Measurements from ENCODE around the gene LRRIQ1.

DNA sequence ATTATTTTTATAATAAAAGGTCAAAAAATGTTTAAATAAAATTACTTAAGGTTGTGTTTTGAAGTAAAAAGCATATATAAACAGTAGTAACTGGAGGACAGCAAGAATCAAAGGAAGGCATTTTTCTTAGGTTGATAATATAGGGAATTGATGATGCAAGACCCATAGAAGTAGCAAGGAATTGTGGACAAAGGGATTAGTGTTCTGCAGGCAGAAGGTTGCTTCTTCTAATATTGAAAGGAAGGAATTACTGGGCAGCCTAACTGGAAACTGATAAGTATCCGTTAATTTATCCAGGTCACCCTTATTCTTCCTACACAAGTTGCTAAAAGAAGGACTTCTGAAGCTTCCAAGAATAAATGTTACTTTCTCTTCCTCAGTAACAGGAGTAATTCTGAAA, 189.3 kb downstream of the LRRIQ1 start:
- TF ChIP-seq, protein P1, sequence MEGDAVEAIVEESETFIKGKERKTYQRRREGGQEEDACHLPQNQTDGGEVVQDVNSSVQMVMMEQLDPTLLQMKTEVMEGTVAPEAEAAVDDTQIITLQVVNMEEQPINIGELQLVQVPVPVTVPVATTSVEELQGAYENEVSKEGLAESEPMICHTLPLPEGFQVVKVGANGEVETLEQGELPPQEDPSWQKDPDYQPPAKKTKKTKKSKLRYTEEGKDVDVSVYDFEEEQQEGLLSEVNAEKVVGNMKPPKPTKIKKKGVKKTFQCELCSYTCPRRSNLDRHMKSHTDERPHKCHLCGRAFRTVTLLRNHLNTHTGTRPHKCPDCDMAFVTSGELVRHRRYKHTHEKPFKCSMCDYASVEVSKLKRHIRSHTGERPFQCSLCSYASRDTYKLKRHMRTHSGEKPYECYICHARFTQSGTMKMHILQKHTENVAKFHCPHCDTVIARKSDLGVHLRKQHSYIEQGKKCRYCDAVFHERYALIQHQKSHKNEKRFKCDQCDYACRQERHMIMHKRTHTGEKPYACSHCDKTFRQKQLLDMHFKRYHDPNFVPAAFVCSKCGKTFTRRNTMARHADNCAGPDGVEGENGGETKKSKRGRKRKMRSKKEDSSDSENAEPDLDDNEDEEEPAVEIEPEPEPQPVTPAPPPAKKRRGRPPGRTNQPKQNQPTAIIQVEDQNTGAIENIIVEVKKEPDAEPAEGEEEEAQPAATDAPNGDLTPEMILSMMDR (IDR thresholded peaks at IDR 0.05), result no peak
- TF ChIP-seq POLR2A (IDR thresholded peaks at IDR 0.05), result no peak
- no peak for TF ChIP-seq EP300 (IDR thresholded peaks at IDR 0.05)
